Fibroblast of villous mesenchyme (primary cell): ENCODE data around the gene B4GALNT3. TPM values are rescaled to one million over a fixed set of nuclear protein-coding genes. Genes with fewer than 3 reads are reported as not detected.

Experiments used
- DNase-seq: peaks from one replicate; pipeline ENCODE4 v3.0.0-alpha.2; 2010; ENCODE audit warnings: low read depth
- H3K4me3 ChIP-seq: 2 replicates; pipeline ENCODE4 v1.5.1; 2011; ENCODE audit warnings: low read depth, mild to moderate bottlenecking, low read length
- small RNA-seq: library from RNA; depleted of rRNA; stranded (forward); fragments of <200 nt; gene quantifications from one replicate; pipeline ENCODE3, GENCODE V24; 2012
- total RNA-seq: library from RNA; depleted of rRNA; stranded (reverse); fragments of >200 nt; gene quantifications from 2 replicates; pipeline ENCODE4 v1.2.3, GENCODE V29; 2012
- TF ChIP-seq, protein P1 (sequence below): IDR thresholded peaks from 2 replicates; pipeline ENCODE4 v1.5.1; 2012; ENCODE audit warnings: low read depth, mild to moderate bottlenecking, low read length; ENCODE audit not compliant: insufficient read depth

Gene B4GALNT3
- total RNA-seq, 1 donor, result under 0.01 TPM

DNA sequence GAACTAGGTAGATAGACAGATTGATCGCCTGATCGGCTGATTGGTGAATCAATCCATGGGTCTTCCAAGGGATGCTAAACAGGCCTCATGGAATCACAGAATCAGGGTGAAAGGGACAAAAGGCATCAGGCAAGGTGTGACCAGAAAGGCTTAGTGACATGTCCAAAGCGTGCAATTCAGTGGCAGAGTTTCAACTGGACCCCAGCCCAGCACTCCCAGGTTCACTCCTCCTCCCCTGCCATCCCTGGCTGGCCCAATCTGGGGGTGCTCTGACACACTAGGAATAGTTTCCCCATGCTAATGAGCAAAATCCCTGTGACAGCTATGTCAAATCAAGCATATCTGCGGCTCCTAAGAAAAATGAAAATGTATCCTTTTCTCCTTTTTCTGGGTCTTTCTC lies 153.1 kb downstream of the B4GALNT3 start:
- TF ChIP-seq, protein P1, sequence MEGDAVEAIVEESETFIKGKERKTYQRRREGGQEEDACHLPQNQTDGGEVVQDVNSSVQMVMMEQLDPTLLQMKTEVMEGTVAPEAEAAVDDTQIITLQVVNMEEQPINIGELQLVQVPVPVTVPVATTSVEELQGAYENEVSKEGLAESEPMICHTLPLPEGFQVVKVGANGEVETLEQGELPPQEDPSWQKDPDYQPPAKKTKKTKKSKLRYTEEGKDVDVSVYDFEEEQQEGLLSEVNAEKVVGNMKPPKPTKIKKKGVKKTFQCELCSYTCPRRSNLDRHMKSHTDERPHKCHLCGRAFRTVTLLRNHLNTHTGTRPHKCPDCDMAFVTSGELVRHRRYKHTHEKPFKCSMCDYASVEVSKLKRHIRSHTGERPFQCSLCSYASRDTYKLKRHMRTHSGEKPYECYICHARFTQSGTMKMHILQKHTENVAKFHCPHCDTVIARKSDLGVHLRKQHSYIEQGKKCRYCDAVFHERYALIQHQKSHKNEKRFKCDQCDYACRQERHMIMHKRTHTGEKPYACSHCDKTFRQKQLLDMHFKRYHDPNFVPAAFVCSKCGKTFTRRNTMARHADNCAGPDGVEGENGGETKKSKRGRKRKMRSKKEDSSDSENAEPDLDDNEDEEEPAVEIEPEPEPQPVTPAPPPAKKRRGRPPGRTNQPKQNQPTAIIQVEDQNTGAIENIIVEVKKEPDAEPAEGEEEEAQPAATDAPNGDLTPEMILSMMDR, result no peak
- no peak overlapping the region for H3K4me3 ChIP-seq

More for the DNA sequence above, 153.1 kb downstream of the B4GALNT3 start:
- no peak for DNase-seq

Small RNA genes within 50 kb of the gene (small RNA-seq; reads per million reads assigned to genes)
- not detected for gene RNU7-103P

Other genes with a start within 250 kb of the B4GALNT3 start
- gene SLC6A12, start 245.8 kb upstream of the B4GALNT3 start, total RNA-seq, result not detected in 2 replicates
- not detected in 2 replicates for gene SLC6A13, start 197.1 kb upstream of the B4GALNT3 start, total RNA-seq
- 60.2 and 77.3 TPM in 2 replicates for gene KDM5A, start 70.6 kb upstream of the B4GALNT3 start, total RNA-seq
- gene CCDC77, start 58.3 kb upstream of the B4GALNT3 start, total RNA-seq, result 9.1 and 9.7 TPM in 2 replicates
- gene NINJ2, start 203.5 kb downstream of the B4GALNT3 start, total RNA-seq, result 0.32 and 0.43 TPM in 2 replicates